Measurements from ENCODE around the gene ARSG. TPM values are rescaled to one million over a fixed set of nuclear protein-coding genes. Genes with fewer than 3 reads are reported as not detected.

ARSG gene
- total and polyA plus RNA-seq, 9 of the 15 experiments (the other 6 are each of a cell fraction or from before 2014, with no cell fraction given): 1.0 to 5.6 (median 1.8) TPM

DNA sequence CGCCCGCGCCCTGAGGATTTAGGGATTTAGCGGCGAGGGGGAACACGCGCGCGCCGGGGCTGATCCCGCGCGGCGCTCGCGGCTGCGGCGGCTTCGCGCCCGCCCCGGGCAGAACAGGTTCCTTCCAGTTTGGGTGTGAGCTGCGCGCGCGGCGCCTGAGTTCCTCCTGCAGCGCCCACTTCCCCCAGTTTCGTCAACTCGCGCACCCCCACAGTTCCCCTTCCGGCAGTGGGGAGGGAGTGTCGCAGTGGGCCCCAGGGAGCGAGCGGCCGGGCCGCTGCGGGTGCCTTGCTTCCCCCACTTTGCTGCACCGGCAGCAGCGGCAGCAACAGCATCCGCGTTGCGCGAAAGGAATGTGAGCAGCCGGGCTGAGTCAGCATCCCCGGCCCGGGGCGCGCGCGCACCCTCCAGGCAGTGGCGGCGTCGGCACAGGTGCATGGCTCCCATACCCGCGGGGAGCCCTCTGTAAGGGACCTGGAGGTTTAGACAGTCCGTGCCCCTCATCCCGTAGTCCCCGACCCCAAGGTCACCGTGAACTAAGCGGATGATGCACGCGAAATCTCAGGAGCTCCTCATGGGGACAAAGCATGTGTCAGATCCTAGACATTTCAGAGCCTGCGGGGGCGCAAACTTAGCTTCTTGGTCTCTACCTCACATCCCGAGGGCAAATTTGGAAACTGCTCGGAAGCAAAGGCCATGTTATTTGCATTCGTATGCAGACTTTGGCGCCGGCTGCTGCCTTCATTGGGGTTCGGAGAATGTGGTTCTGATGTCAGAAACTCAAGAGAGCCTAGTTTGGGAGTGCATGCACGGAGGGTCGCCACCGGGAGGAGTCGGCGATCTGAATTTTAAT lies 767 bp downstream of the ARSG start (continued):
- TF ChIP-seq, protein P1, sequence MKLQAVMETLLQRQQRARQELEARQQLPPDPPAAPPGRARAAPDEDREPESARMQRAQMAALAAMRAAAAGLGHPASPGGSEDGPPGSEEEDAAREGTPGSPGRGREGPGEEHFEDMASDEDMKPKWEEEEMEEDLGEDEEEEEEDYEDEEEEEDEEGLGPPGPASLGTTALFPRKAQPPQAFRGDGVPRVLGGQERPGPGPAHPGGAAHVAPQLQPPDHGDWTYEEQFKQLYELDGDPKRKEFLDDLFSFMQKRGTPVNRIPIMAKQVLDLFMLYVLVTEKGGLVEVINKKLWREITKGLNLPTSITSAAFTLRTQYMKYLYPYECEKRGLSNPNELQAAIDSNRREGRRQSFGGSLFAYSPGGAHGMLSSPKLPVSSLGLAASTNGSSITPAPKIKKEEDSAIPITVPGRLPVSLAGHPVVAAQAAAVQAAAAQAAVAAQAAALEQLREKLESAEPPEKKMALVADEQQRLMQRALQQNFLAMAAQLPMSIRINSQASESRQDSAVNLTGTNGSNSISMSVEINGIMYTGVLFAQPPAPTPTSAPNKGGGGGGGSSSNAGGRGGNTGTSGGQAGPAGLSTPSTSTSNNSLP (IDR thresholded peaks at IDR 0.05; ENCODE audit: borderline replicate concordance, low read depth, low read length): no peak
- TF ChIP-seq, protein P2, sequence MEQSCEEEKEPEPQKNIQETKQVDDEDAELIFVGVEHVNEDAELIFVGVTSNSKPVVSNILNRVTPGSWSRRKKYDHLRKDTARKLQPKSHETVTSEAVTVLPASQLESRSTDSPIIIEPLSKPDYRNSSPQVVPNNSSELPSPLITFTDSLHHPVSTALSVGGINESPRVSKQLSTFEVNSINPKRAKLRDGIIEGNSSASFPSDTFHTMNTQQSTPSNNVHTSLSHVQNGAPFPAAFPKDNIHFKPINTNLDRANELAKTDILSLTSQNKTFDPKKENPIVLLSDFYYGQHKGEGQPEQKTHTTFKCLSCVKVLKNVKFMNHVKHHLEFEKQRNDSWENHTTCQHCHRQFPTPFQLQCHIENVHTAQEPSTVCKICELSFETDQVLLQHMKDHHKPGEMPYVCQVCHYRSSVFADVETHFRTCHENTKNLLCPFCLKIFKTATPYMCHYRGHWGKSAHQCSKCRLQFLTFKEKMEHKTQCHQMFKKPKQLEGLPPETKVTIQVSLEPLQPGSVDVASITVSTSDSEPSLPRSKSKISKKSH (CRISPR knock-in tag; IDR thresholded peaks at IDR 0.05): no peak
- TF ChIP-seq, protein P3, sequence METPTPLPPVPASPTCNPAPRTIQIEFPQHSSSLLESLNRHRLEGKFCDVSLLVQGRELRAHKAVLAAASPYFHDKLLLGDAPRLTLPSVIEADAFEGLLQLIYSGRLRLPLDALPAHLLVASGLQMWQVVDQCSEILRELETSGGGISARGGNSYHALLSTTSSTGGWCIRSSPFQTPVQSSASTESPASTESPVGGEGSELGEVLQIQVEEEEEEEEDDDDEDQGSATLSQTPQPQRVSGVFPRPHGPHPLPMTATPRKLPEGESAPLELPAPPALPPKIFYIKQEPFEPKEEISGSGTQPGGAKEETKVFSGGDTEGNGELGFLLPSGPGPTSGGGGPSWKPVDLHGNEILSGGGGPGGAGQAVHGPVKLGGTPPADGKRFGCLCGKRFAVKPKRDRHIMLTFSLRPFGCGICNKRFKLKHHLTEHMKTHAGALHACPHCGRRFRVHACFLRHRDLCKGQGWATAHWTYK (CRISPR knock-in tag; IDR thresholded peaks at IDR 0.05): no peak
- TF ChIP-seq ZFP1 (CRISPR knock-in tag; IDR thresholded peaks at IDR 0.05) (no peak), FOXP1 (CRISPR knock-in tag; IDR thresholded peaks at IDR 0.05) (peak; percentile 84; the same call in 1 of the 2 replicates), BRD4 (IDR thresholded peaks at IDR 0.05) (0 out of 2 replicates have a peak, but pooled peaks have one; percentile 40), LCOR (CRISPR knock-in tag; IDR thresholded peaks at IDR 0.05) (no peak), CBFB (CRISPR knock-in tag; IDR thresholded peaks at IDR 0.05) (peak; percentile 84)
- TF ChIP-seq, protein P4, sequence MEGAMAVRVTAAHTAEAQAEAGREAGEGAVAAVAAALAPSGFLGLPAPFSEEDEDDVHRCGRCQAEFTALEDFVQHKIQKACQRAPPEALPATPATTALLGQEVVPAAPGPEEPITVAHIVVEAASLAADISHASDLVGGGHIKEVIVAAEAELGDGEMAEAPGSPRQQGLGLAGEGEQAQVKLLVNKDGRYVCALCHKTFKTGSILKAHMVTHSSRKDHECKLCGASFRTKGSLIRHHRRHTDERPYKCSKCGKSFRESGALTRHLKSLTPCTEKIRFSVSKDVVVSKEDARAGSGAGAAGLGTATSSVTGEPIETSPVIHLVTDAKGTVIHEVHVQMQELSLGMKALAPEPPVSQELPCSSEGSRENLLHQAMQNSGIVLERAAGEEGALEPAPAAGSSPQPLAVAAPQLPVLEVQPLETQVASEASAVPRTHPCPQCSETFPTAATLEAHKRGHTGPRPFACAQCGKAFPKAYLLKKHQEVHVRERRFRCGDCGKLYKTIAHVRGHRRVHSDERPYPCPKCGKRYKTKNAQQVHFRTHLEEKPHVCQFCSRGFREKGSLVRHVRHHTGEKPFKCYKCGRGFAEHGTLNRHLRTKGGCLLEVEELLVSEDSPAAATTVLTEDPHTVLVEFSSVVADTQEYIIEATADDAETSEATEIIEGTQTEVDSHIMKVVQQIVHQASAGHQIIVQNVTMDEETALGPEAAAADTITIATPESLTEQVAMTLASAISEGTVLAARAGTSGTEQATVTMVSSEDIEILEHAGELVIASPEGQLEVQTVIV (CRISPR knock-in tag; IDR thresholded peaks at IDR 0.05; ENCODE audit: borderline replicate concordance): no peak
- TF ChIP-seq, protein P5, sequence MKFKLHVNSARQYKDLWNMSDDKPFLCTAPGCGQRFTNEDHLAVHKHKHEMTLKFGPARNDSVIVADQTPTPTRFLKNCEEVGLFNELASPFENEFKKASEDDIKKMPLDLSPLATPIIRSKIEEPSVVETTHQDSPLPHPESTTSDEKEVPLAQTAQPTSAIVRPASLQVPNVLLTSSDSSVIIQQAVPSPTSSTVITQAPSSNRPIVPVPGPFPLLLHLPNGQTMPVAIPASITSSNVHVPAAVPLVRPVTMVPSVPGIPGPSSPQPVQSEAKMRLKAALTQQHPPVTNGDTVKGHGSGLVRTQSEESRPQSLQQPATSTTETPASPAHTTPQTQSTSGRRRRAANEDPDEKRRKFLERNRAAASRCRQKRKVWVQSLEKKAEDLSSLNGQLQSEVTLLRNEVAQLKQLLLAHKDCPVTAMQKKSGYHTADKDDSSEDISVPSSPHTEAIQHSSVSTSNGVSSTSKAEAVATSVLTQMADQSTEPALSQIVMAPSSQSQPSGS (CRISPR knock-in tag; IDR thresholded peaks at IDR 0.05): no peak
- TF ChIP-seq, protein P6, sequence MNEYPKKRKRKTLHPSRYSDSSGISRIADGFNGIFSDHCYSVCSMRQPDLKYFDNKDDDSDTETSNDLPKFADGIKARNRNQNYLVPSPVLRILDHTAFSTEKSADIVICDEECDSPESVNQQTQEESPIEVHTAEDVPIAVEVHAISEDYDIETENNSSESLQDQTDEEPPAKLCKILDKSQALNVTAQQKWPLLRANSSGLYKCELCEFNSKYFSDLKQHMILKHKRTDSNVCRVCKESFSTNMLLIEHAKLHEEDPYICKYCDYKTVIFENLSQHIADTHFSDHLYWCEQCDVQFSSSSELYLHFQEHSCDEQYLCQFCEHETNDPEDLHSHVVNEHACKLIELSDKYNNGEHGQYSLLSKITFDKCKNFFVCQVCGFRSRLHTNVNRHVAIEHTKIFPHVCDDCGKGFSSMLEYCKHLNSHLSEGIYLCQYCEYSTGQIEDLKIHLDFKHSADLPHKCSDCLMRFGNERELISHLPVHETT (CRISPR knock-in tag; conservative IDR thresholded peaks at IDR 0.05 in 1 of 2, IDR thresholded peaks at IDR 0.05 in 1 of 2): no peak
